Uterus (tissue), 2 donors: ENCODE results near the gene RNF114.

ENCODE experiments used
- POLR2A ChIP-seq, 2 donors: fragments of 450-650 bp; IDR thresholded peaks; one replicate each; pipeline ENCODE4 v1.6.1; 2016; ENCODE audit warnings: antibody characterized with exemption in 2 of 2, mild to moderate bottlenecking in 1 of 2, moderate library complexity in 1 of 2
- TF ChIP-seq, protein P1 (sequence below), 4 experiments: fragments of 200-600 bp in 2 of 4; fragments of 450-650 bp in 2 of 4; sonication (generic) in 2 of 4; IDR thresholded peaks; one replicate each; pipeline ENCODE4 v1.5.1; 2016 to 2019; ENCODE audit warnings: antibody characterized with exemption in 4 of 4, mild to moderate bottlenecking in 2 of 4, moderate library complexity in 1 of 4

DNA sequence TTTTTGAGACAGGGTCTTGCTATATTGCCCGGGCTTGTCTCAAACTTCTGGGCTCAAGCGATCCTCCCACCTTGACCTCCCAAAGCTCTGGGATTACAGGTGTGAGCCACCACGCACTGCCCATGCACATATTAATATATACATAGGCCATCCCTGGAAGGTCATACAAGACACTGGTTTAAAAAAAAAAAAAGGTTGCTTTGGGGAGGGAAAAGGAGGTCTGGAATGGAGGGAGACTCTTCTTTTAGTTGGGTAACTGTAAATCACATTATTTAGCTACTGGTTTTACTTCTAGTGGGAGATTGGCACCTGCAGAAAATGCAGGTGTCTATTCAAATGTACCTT lies 42.5 kb downstream of the RNF114 start:
- TF ChIP-seq, protein P1, sequence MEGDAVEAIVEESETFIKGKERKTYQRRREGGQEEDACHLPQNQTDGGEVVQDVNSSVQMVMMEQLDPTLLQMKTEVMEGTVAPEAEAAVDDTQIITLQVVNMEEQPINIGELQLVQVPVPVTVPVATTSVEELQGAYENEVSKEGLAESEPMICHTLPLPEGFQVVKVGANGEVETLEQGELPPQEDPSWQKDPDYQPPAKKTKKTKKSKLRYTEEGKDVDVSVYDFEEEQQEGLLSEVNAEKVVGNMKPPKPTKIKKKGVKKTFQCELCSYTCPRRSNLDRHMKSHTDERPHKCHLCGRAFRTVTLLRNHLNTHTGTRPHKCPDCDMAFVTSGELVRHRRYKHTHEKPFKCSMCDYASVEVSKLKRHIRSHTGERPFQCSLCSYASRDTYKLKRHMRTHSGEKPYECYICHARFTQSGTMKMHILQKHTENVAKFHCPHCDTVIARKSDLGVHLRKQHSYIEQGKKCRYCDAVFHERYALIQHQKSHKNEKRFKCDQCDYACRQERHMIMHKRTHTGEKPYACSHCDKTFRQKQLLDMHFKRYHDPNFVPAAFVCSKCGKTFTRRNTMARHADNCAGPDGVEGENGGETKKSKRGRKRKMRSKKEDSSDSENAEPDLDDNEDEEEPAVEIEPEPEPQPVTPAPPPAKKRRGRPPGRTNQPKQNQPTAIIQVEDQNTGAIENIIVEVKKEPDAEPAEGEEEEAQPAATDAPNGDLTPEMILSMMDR (IDR thresholded peaks at IDR 0.05): no peak
- no peak for TF ChIP-seq POLR2A (IDR thresholded peaks at IDR 0.05)
